ENCODE measurements around the gene BCR.

DNA sequence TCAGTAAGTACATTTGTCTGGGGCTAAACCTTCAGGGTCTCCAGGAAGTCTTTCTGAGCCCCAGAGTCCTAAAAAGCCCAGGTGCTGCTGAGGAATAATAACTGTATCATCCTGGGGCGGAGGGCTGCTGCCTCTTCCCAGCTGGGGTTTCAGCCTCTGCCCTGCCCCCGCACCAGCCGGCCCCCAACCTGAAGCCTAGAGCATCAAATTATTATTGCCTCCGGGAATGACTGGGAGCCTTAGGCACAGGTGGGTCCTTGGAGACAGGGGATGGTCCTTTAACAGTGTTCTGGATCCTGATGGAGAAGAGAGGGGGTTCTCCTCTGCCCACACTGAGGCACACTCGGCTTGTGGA lies 64.4 kb downstream of the BCR start:
- TF ChIP-seq, protein P1, sequence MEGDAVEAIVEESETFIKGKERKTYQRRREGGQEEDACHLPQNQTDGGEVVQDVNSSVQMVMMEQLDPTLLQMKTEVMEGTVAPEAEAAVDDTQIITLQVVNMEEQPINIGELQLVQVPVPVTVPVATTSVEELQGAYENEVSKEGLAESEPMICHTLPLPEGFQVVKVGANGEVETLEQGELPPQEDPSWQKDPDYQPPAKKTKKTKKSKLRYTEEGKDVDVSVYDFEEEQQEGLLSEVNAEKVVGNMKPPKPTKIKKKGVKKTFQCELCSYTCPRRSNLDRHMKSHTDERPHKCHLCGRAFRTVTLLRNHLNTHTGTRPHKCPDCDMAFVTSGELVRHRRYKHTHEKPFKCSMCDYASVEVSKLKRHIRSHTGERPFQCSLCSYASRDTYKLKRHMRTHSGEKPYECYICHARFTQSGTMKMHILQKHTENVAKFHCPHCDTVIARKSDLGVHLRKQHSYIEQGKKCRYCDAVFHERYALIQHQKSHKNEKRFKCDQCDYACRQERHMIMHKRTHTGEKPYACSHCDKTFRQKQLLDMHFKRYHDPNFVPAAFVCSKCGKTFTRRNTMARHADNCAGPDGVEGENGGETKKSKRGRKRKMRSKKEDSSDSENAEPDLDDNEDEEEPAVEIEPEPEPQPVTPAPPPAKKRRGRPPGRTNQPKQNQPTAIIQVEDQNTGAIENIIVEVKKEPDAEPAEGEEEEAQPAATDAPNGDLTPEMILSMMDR (IDR thresholded peaks at IDR 0.05): no peak
- no peak for TF ChIP-seq POLR2A (IDR thresholded peaks at IDR 0.05)

Data from suprapubic skin (tissue), 3 donors.